ENCODE measurements around the gene ARHGAP33.
"Not testable (repeated sequence)": the region's sequence is repeated elsewhere in the genome, so short reads cannot be mapped to it uniquely, and the experiment has no call there.

The ARHGAP33 gene

GRCh38 chr19:35766571-35767104 is 8.7 kb upstream of the ARHGAP33 start:
- Histone ChIP-seq H4K20me1 (ENCODE audit: insufficient read depth, low read length, poor library complexity, severe bottlenecking) (no peaks in the 10 kb centered on the region), H3K4me3 (ENCODE audit: low read length, poor library complexity, severe bottlenecking) (no peak overlapping the region), H2AFZ (ENCODE audit: low read length) (no peak overlapping the region), H3K36me3 (ENCODE audit: insufficient read depth, low read length) (no peaks in the 10 kb centered on the region), H3K4me2 (ENCODE audit: low read depth, low read length, poor library complexity, severe bottlenecking) (no peak overlapping the region), H3K27me3 (ENCODE audit: insufficient read depth, low read length, poor library complexity, severe bottlenecking) (no peaks in the 10 kb centered on the region), H3K4me1 (ENCODE audit: insufficient read depth, low read length, poor library complexity, severe bottlenecking) (no peaks in the 10 kb centered on the region), H3F3A (ENCODE audit: low read depth) (no peaks in the 10 kb centered on the region), H3K9me3 (ENCODE audit: insufficient read depth, low read depth, low read length) (no peaks in the 10 kb centered on the region), H3K79me2 (ENCODE audit: insufficient read depth, low read length) (no peaks in the 10 kb centered on the region), H3K9me2 (replicated peaks; ENCODE audit: low read depth, low read length) (no peaks in the 10 kb centered on the region), H3K9ac (ENCODE audit: low read depth, low read length, poor library complexity, severe bottlenecking) (no peak overlapping the region)
- TF ChIP-seq CTCF (conservative IDR thresholded peaks at IDR 0.05; ENCODE audit: low read length) (no peak), EZH2phosphoT487 (IDR thresholded peaks at IDR 0.05; ENCODE audit: borderline replicate concordance) (no peak)

- no peak overlapping the region for H3K4me2 ChIP-seq (ENCODE audit: low read depth, low read length, poor library complexity, severe bottlenecking)
These were observed 7.9 kb upstream of the ARHGAP33 start for GRCh38 chr19:35767288-35768081.

GRCh38 chr19:35768082-35768421 is 7.3 kb upstream of the ARHGAP33 start:
- H2AFZ ChIP-seq (ENCODE audit: low read length), result no peak overlapping the region
- no peaks in the 10 kb centered on the region for H3K79me2 ChIP-seq (ENCODE audit: insufficient read depth, low read length)
- no peaks in the 10 kb centered on the region for H3K36me3 ChIP-seq (ENCODE audit: insufficient read depth, low read length)
- H3F3A ChIP-seq (ENCODE audit: low read depth), result no peaks in the 10 kb centered on the region
- H3K9ac ChIP-seq (ENCODE audit: low read depth, low read length, poor library complexity, severe bottlenecking), result no peak overlapping the region
- no peaks in the 10 kb centered on the region for H3K9me3 ChIP-seq (ENCODE audit: insufficient read depth, low read depth, low read length)
- H3K27me3 ChIP-seq (ENCODE audit: insufficient read depth, low read length, poor library complexity, severe bottlenecking), result no peaks in the 10 kb centered on the region
- no peak for TF ChIP-seq CTCF (conservative IDR thresholded peaks at IDR 0.05; ENCODE audit: low read length)
- TF ChIP-seq EZH2phosphoT487 (IDR thresholded peaks at IDR 0.05; ENCODE audit: borderline replicate concordance), result no peak
- H3K9me2 ChIP-seq (replicated peaks; ENCODE audit: low read depth, low read length), result no peaks in the 10 kb centered on the region
- no peaks in the 10 kb centered on the region for H4K20me1 ChIP-seq (ENCODE audit: insufficient read depth, low read length, poor library complexity, severe bottlenecking)
- no peak overlapping the region for H3K4me3 ChIP-seq (ENCODE audit: low read length, poor library complexity, severe bottlenecking)
- no peak overlapping the region for H3K4me2 ChIP-seq (ENCODE audit: low read depth, low read length, poor library complexity, severe bottlenecking)
- H3K4me1 ChIP-seq (ENCODE audit: insufficient read depth, low read length, poor library complexity, severe bottlenecking), result no peaks in the 10 kb centered on the region

More at GRCh38 chr19:35767288-35768081, 7.9 kb upstream of the ARHGAP33 start:
- no peaks in the 10 kb centered on the region for H3K36me3 ChIP-seq (ENCODE audit: insufficient read depth, low read length)
- TF ChIP-seq EZH2phosphoT487 (IDR thresholded peaks at IDR 0.05; ENCODE audit: borderline replicate concordance) (no peak), CTCF (conservative IDR thresholded peaks at IDR 0.05; ENCODE audit: low read length) (no peak)
- H2AFZ ChIP-seq (ENCODE audit: low read length), result no peak overlapping the region
- no peaks in the 10 kb centered on the region for H4K20me1 ChIP-seq (ENCODE audit: insufficient read depth, low read length, poor library complexity, severe bottlenecking)
- no peaks in the 10 kb centered on the region for H3K27me3 ChIP-seq (ENCODE audit: insufficient read depth, low read length, poor library complexity, severe bottlenecking)
- no peaks in the 10 kb centered on the region for H3K4me1 ChIP-seq (ENCODE audit: insufficient read depth, low read length, poor library complexity, severe bottlenecking)
- H3F3A ChIP-seq (ENCODE audit: low read depth), result no peaks in the 10 kb centered on the region
- no peaks in the 10 kb centered on the region for H3K9me2 ChIP-seq (replicated peaks; ENCODE audit: low read depth, low read length)
- H3K9ac ChIP-seq (ENCODE audit: low read depth, low read length, poor library complexity, severe bottlenecking), result no peak overlapping the region
- no peak overlapping the region for H3K4me3 ChIP-seq (ENCODE audit: low read length, poor library complexity, severe bottlenecking)
- H3K9me3 ChIP-seq (ENCODE audit: insufficient read depth, low read depth, low read length), result no peaks in the 10 kb centered on the region
- H3K79me2 ChIP-seq (ENCODE audit: insufficient read depth, low read length), result no peaks in the 10 kb centered on the region

- not testable (repeated sequence) for H3K9me2 ChIP-seq (replicated peaks; ENCODE audit: low read depth, low read length); H3K27me3 ChIP-seq (ENCODE audit: insufficient read depth, low read length, poor library complexity, severe bottlenecking); H3K9ac ChIP-seq (ENCODE audit: low read depth, low read length, poor library complexity, severe bottlenecking); H3F3A ChIP-seq (ENCODE audit: low read depth); H3K9me3 ChIP-seq (ENCODE audit: insufficient read depth, low read depth, low read length); H3K4me3 ChIP-seq (ENCODE audit: low read length, poor library complexity, severe bottlenecking); H3K4me2 ChIP-seq (ENCODE audit: low read depth, low read length, poor library complexity, severe bottlenecking); H3K36me3 ChIP-seq (ENCODE audit: insufficient read depth, low read length); H2AFZ ChIP-seq (ENCODE audit: low read length)
- peaks cover 11% of the 10 kb centered on the region for H4K20me1 ChIP-seq (ENCODE audit: insufficient read depth, low read length, poor library complexity, severe bottlenecking)
- peaks cover 19% of the 10 kb centered on the region for H3K4me1 ChIP-seq (ENCODE audit: insufficient read depth, low read length, poor library complexity, severe bottlenecking)
- H3K79me2 ChIP-seq (ENCODE audit: insufficient read depth, low read length), result peaks cover 18% of the 10 kb centered on the region
These were observed 3.0 kb upstream of the ARHGAP33 start for GRCh38 chr19:35772362-35772761.

Measured in Loucy (cell line).